ENCODE data around the gene SRC.
A peak's percentile ranks its signal among the peaks of the same experiment; 100 is the strongest.

Gene SRC

DNA sequence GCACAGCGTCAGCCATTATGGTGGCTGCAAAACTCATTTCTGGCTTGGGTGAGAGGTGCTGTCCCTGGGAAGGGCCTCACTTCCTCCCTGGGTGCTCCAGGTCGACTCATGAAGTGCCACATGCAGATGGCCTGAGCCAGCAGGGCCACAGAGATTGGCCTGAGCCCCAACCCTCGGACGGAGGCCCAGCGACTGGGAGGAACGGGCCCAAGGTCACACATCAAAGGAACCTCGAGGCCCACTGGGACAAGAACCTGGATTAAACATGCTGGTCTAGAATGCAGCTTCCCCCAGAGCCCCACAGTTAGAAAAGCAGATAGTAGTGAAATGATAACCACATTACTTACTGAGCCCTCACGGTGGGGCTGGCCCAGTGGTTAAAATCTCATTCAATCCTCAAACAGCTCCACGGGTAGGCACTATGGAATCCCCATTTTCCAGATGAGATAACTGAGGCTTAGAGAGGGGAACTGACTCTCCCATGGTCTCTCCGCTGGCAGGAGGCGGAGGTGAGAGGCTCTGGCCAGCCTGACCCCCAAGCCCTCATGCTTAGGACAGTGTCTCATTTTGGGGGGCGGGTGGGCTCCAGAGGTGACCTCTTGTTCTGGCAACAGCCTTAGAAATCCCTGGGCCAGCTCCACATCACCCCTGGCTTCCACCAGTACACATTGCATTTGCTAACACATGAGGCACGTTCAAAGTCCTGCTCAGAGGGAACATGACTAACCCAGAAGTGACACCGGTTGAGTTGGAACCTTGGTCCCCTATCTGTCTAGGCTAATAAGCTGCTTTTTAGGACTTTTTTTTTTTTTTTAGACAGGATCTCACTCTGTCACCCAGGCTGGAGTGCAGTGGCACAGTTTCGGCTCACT, 53.0 kb downstream of the SRC start:
- no peak for DNase-seq

DNA sequence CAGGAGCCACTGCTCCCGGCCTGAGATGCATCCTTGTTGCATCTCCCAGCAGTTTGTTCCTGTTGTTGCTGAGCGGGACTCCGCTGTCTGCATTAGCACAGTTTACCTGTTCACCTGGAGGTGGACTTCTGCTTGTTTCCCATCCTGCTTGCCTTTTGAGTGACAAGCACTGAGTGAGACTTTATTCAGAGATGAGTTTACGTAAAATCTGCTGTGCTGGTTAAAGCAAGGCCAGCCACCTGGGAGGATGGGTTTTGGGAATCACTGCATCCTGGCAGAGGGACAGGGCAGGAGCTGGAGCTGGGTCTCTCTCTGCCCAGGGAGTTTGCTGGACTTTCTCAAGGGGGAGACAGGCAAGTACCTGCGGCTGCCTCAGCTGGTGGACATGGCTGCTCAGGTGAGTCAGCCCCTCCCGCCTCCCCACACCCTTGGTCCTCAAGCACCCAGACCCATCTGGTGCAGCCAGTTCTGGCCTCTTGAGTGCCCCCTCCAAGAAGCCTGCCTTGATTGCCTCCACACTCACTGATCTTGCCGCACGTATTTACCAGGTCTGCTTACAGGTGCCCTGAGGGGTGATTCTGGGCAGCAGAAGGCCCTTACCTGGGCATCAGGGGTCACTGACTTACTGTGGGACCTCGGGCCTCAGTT, 55.5 kb downstream of the SRC start:
- no peak for DNase-seq

DNA sequence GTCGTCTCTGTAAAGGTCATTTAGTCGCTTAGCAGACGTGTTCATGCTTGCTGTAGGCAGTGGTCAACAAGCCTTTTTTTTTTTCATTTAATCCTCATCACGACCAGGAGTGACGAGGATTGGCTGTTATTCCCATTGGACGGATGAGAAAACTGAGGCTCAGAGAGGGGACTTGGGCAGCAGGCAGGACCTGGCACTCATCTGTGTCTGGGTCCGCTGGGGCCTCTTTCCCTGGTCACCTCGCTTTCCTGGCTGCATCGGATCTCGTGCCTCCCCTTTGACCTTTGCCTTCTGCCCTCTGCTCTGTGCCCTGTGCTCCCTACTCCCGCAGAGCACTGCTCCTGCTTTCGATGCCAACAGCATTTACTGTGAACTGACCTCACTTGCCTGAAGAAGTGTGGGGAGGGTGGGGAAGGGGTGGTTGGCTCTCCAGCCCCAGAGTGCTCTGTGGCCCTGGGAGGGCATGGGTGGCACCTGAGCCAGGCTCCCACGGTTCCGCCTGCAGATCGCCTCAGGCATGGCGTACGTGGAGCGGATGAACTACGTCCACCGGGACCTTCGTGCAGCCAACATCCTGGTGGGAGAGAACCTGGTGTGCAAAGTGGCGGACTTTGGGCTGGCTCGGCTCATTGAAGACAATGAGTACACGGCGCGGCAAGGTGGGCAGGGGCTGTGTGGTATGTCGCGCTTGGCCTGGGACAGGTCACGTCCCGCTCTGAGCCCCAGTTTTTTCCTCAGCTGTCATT, 56.2 kb downstream of the SRC start:
- DNase-seq: no peak

DNA sequence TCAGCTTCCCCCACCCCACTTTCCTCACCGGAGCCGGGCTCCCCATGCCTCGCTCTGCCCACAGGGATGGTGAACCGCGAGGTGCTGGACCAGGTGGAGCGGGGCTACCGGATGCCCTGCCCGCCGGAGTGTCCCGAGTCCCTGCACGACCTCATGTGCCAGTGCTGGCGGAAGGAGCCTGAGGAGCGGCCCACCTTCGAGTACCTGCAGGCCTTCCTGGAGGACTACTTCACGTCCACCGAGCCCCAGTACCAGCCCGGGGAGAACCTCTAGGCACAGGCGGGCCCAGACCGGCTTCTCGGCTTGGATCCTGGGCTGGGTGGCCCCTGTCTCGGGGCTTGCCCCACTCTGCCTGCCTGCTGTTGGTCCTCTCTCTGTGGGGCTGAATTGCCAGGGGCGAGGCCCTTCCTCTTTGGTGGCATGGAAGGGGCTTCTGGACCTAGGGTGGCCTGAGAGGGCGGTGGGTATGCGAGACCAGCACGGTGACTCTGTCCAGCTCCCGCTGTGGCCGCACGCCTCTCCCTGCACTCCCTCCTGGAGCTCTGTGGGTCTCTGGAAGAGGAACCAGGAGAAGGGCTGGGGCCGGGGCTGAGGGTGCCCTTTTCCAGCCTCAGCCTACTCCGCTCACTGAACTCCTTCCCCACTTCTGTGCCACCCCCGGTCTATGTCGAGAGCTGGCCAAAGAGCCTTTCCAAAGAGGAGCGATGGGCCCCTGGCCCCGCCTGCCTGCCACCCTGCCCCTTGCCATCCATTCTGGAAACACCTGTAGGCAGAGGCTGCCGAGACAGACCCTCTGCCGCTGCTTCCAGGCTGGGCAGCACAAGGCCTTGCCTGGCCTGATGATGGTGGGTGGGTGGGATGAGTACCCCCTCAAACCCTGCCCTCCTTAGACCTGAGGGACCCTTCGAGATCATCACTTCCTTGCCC, 57.4 kb downstream of the SRC start:
- DNase-seq: no peak

GRCh38 chr20:37404461-37404890, 58.5 kb downstream of the SRC start:
- no peak for DNase-seq

DNA sequence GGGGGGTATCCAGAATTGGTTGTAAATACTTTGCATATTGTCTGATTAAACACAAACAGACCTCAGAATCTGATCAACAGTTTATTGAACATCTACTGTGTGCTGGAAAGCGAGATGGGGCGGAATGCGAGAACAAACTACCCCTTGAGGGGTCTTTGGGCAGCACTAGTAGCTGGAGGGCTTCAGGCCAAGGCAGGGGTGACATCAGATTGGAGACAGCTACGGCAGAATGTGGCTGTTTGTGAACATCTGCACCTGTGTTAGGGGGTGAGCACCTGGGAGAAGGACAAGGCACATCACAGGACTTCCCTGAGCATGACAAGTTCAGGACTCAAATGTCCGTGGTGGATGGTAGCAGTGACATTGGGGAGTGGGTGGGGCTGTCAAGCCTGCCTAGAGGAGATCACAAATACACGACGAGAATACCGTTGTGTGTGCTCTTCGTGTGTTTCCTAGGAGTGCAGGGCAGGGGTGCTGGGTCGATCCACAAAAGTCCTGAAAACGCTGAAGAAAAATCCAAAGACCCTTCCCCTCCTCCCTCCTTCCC, 59.5 kb downstream of the SRC start:
- DNase-seq: no peak

GRCh38 chr20:37406010-37406998, 60.4 kb downstream of the SRC start:
- peak; percentile 45 to 77 for DNase-seq

- DNase-seq: no peak
These were observed 61.2 kb downstream of the SRC start for GRCh38 chr20:37407019-37407566.

GRCh38 chr20:37407573-37408002, 61.6 kb downstream of the SRC start:
- no peak for DNase-seq

- no peak for DNase-seq
These were observed 62.6 kb downstream of the SRC start for GRCh38 chr20:37408302-37409193.

GRCh38 chr20:37411408-37412219, 65.7 kb downstream of the SRC start:
- no peak for DNase-seq

- DNase-seq: no peak
These were observed 67.0 kb downstream of the SRC start for GRCh38 chr20:37413023-37413334.

DNA sequence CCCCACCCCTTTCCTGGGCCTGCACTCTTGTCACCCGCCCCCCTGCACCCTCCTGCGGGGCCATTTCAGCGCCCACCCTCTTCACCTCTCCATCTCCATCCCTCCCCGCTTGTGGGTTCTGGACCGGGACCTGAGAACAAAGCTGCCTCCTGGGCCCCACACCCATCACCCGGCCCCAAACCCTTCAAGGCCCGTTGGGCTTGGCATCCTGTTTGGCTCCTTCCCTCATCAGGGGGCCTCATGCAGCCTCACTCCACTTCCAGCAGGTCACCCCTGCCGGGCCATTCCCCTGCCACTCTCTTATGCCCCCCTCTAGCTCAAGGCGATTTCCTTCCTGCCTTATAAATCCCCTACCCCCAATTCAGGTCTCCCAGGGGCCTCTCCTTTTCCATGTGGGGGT, 67.4 kb downstream of the SRC start:
- no peak for DNase-seq

- DNase-seq: no peak
These were observed 68.5 kb downstream of the SRC start for GRCh38 chr20:37414224-37415035.

DNA sequence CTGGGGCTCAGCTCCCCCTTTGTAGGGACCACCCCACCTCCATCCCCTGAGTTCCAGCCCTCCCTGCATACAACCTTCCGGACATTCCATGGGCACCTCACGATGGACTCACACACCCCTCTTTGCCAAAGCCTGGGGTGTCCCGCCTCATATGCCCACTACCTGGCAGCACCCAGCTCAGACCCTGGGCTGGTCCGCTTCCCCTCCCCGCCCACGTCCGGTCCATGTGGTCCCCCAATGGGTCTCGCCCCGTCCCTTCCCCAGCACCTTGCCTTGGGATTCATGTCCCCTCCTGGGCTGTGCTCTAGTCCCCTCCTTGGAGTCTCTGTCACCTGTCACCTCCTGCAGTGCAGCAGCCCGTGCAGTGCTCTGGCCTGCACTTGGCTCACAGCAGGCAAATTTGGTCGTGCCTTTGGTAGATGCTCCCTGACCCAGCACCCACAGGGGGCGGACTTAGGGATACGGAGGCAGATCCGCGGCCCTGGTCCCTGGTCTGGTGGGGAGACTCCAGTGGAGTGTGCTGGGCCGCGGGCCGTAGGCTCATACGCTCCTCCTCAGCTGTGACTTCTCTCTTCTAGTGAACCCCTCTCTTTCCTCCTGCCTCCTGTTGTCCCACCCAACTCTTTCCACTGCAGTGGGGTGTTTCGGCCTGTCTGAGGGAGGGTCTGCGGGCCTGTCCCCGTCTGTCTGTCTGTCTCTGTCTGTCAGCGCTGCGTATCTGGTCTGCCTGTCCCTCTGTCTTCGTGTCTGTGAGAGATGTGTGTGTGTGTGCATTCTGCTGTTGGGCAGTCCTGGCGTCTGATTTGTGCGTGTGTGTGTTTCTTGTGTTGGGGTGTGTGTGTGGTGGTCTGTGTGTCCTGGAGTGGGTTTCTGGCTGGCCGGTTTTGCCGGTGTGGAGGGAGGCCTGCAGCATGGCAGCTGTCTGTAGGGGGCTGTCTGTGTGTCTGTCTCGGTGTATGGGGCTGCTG, 69.5 kb downstream of the SRC start:
- DNase-seq: no peak

- DNase-seq: no peak
These were observed 70.3 kb downstream of the SRC start for GRCh38 chr20:37416100-37416847.

Measured in NCI-H2081 (cell line).